Psoas muscle (tissue), 8 donors: ENCODE measurements around the gene LMNB1. TPM values are rescaled to one million over a fixed set of nuclear protein-coding genes. Genes with fewer than 3 reads are reported as not detected.

ENCODE experiments used
- ATAC-seq, 4 donors: fragments of 200-7000 bp; cut with Tn5 transposase; one replicate each; pipeline ENCODE4 v1.9.1; 2020; ENCODE audit warnings: moderate library complexity in 3 of 4, mild to moderate bottlenecking in 2 of 4
- DNase-seq, 2 donors: peaks; one replicate each; pipeline ENCODE4 v3.0.0-alpha.2; 2020
- H3K27ac ChIP-seq: fragments of 200-600 bp; one replicate; pipeline ENCODE4 v1.8.0; 2022
- H3K27me3 ChIP-seq, 3 donors: fragments of 200-600 bp in 1 of 3; one replicate each; pipeline versions ENCODE4 v1.6.1 to v1.8.0; 2013 to 2022; ENCODE audit warnings: low read length in 2 of 3, mild to moderate bottlenecking in 2 of 3, moderate library complexity in 1 of 3; ENCODE audit not compliant: insufficient read depth in 3 of 3
- H3K36me3 ChIP-seq, 2 donors: fragments of 200-600 bp in 1 of 2; one replicate each; pipeline versions ENCODE4 v1.6.1 to v1.8.0; 2013 to 2022; ENCODE audit warnings: low read depth in 1 of 2, mild to moderate bottlenecking in 1 of 2, moderate library complexity in 1 of 2; ENCODE audit not compliant: insufficient read depth in 1 of 2
- H3K4me1 ChIP-seq: fragments of 200-600 bp; one replicate; pipeline ENCODE4 v1.8.0; 2022
- H3K4me3 ChIP-seq: fragments of 200-600 bp; one replicate; pipeline ENCODE4 v1.8.0; 2022; ENCODE audit warnings: mild to moderate bottlenecking
- H3K9me3 ChIP-seq: fragments of 200-600 bp; one replicate; pipeline ENCODE4 v1.8.0; 2022
- CTCF ChIP-seq: fragments of 200-600 bp; IDR thresholded peaks from one replicate; pipeline ENCODE4 v1.8.0; 2022; ENCODE audit warnings: antibody characterized with exemption
- WGBS, 3 donors: extraction: QIAGEN DNeasy Blood & Tissue Kit; methylation state at CpG; one replicate each; pipeline versions ENCODE4 v1.1.6 to v1.1.7; 2013; 5-methylcytosine and 5-hydroxymethylcytosine counted together
- intact Hi-C, 2 donors: fragments of 100-400 bp; cut with DNase I; formaldehyde crosslinking; loops; one replicate each; pipeline versions ENCODE4 v1.11.0 to v1.14.2; 2022
- polyA plus RNA-seq, 3 donors: library from polyadenylated mRNA; stranded (reverse); fragments of 200-250 nt; gene quantifications; one replicate each; pipeline ENCODE4 v1.2.3, GENCODE V29; 2013
- total RNA-seq, 4 donors: library from RNA; stranded (reverse); fragmentation: NEBNext Ultra II Directional in 2 of 4; extraction: Animal tissue kit (Norgen Biotek cat#: 25700) in 2 of 4; gene quantifications; one replicate each; pipeline versions ENCODE4 v1.2.1 to v1.2.4, GENCODE V29; 2021 to 2023
- donor health status: healthy with polysubstance abuse.
- donor health status: DM: no; HTN: no; CAD: no; lungs with moderate emphysema.
- donor health status: Bipolar disorder and iron deficiency.
- donor health status: healthy.
- donor health status: DM: yes; HTN: yes; CAD: no.
- donor health status: DM: no; HTN: no; CAD: no.
- donor health status: DM: no; HTN: no; CAD: no.
- donor health status: DM: yes; HTN: yes; CAD: no.

Gene LMNB1
- total and polyA plus RNA-seq, 7 donors = 0.66 to 4.1 (median 1.4) TPM

- 33 to 51% (median 37%) methylated on average over 13 of the region's 13 CpGs for WGBS, 3 donors
- no peaks in the 10 kb centered on the region for H3K36me3 ChIP-seq
- H3K27me3 ChIP-seq = no peaks in the 10 kb centered on the region
- no peak overlapping the region for H3K4me3 ChIP-seq
- intact Hi-C loops = no loop called here
- no peaks in the 10 kb centered on the region for H3K9me3 ChIP-seq
- no peaks in the 10 kb centered on the region for H3K4me1 ChIP-seq
- ATAC-seq (no peak), DNase-seq (no peak)
- no peak overlapping the region for H3K27ac ChIP-seq
- no peak for TF ChIP-seq CTCF
Measured at GRCh38 chr5:126857472-126858410, 80.8 kb downstream of the LMNB1 start.

GRCh38 chr5:126858441-126858840 is 81.5 kb downstream of the LMNB1 start:
- H3K27me3 ChIP-seq = no peaks in the 10 kb centered on the region
- H3K36me3 ChIP-seq = no peaks in the 10 kb centered on the region
- TF ChIP-seq CTCF = no peak
- H3K27ac ChIP-seq = no peak overlapping the region
- H3K4me1 ChIP-seq = no peaks in the 10 kb centered on the region
- no peak overlapping the region for H3K4me3 ChIP-seq
- no peaks in the 10 kb centered on the region for H3K9me3 ChIP-seq
- DNase-seq (no peak), ATAC-seq (no peak)
- 81 to 86% (median 85%) methylated on average over 11 of the region's 11 CpGs for WGBS, 3 donors
- intact Hi-C loops = no loop called here

GRCh38 chr5:126863402-126863801 is 86.5 kb downstream of the LMNB1 start:
- TF ChIP-seq CTCF = no peak
- 91 to 96% (median 93%) methylated on average over 4 of the region's 4 CpGs for WGBS, 3 donors

GRCh38 chr5:126864042-126864688 is 87.2 kb downstream of the LMNB1 start:
- WGBS, 3 donors = 35 to 49% (median 35%) methylated on average over 22 of the region's 22 CpGs
- H3K36me3 ChIP-seq = no peaks in the 10 kb centered on the region
- DNase-seq (peak; percentile 70 to 92), ATAC-seq (peak; percentile 98 to 99 (median 98))
- intact Hi-C loops = loop anchor here in 1 of 2 donors (10.0 kb wide), 1 partner anchor 171 kb away; the partner anchor contains the start of gene MARCHF3
- peak; percentile 10 for TF ChIP-seq CTCF
- H3K9me3 ChIP-seq = no peaks in the 10 kb centered on the region
- no peaks in the 10 kb centered on the region for H3K27me3 ChIP-seq
- H3K4me1 ChIP-seq = no peaks in the 10 kb centered on the region
- H3K4me3 ChIP-seq = peak overlapping the region; percentile 59
- peak overlapping the region; percentile 6 for H3K27ac ChIP-seq

More at GRCh38 chr5:126863402-126863801, 86.5 kb downstream of the LMNB1 start:
- no peaks in the 10 kb centered on the region for H3K36me3 ChIP-seq
- intact Hi-C loops = loop anchor here in 1 of 2 donors (10.0 kb wide), 1 partner anchor 171 kb away; the partner anchor contains the start of gene MARCHF3
- peak overlapping the region; percentile 59 for H3K4me3 ChIP-seq
- H3K4me1 ChIP-seq = no peaks in the 10 kb centered on the region
- no peak for DNase-seq
- H3K27ac ChIP-seq = no peak overlapping the region
- no peaks in the 10 kb centered on the region for H3K27me3 ChIP-seq
- peak in 1 of 4 donors; percentile 12 for ATAC-seq
- H3K9me3 ChIP-seq = no peaks in the 10 kb centered on the region
